Suppressor macrophage treated with lipopolysaccharide for 1 hour (primary cell): Measurements from ENCODE around the gene LYZL6.
"Not testable (repeated sequence)": the region's sequence is repeated elsewhere in the genome, so short reads cannot be mapped to it uniquely, and the experiment has no call there.

ENCODE experiments used
- DNase-seq, 3 donors: peaks; one replicate each; pipeline ENCODE4 v3.0.0-alpha.2; 2020 to 2022

The LYZL6 gene

GRCh38 chr17:35906191-35906925, 37.2 kb downstream of the LYZL6 start:
- DNase-seq, result no peak

GRCh38 chr17:35903451-35903850, 40.1 kb downstream of the LYZL6 start:
- no peak for DNase-seq

- peak; percentile 48 to 53 (median 51) for DNase-seq
These were observed 41.8 kb downstream of the LYZL6 start for GRCh38 chr17:35901631-35902175.

GRCh38 chr17:35900708-35901480, 42.6 kb downstream of the LYZL6 start:
- no peak for DNase-seq

- DNase-seq, result no peak
These were observed 43.2 kb downstream of the LYZL6 start for GRCh38 chr17:35900280-35900679.

- peak; percentile 61 to 64 (median 63) for DNase-seq
These were observed 45.0 kb downstream of the LYZL6 start for GRCh38 chr17:35898283-35899070.

GRCh38 chr17:35897772-35898171, 45.7 kb downstream of the LYZL6 start:
- not testable (repeated sequence) for DNase-seq

- DNase-seq, result peak; percentile 83 to 89 (median 89)
These were observed 47.6 kb downstream of the LYZL6 start for GRCh38 chr17:35895636-35896587.

GRCh38 chr17:35894206-35894605, 49.3 kb downstream of the LYZL6 start:
- no peak for DNase-seq

GRCh38 chr17:35893751-35894150, 49.8 kb downstream of the LYZL6 start:
- peak in 1 of 3 donors; percentile 33 for DNase-seq

- peak; percentile 97 to 98 (median 97) for DNase-seq
These were observed 51.1 kb downstream of the LYZL6 start for GRCh38 chr17:35892091-35893035.

- no peak for DNase-seq
These were observed 52.2 kb downstream of the LYZL6 start for GRCh38 chr17:35891269-35891668.

- no peak for DNase-seq
These were observed 52.7 kb downstream of the LYZL6 start for GRCh38 chr17:35890774-35891155.

GRCh38 chr17:35889818-35890773, 53.4 kb downstream of the LYZL6 start:
- DNase-seq, result peak; percentile 93 to 98 (median 94)

- no peak for DNase-seq
These were observed 54.3 kb downstream of the LYZL6 start for GRCh38 chr17:35889241-35889640.
